HG03469 (cell line): ENCODE measurements around the gene PSORS1C1.
"Not testable (repeated sequence)": the region's sequence is repeated elsewhere in the genome, so short reads cannot be mapped to it uniquely, and the experiment has no call there.

Experiments used
- ATAC-seq: cut with Tn5 transposase; IDR thresholded peaks from one replicate; pipeline ENCODE4 v1.9.1; 2021; ENCODE audit warnings: mild to moderate bottlenecking, moderate library complexity, moderate number of reproducible peaks; ENCODE audit not compliant: unreplicated experiment

PSORS1C1 gene, protein sequence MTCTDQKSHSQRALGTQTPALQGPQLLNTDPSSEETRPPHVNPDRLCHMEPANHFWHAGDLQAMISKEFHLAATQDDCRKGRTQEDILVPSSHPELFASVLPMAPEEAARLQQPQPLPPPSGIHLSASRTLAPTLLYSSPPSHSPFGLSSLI

DNA sequence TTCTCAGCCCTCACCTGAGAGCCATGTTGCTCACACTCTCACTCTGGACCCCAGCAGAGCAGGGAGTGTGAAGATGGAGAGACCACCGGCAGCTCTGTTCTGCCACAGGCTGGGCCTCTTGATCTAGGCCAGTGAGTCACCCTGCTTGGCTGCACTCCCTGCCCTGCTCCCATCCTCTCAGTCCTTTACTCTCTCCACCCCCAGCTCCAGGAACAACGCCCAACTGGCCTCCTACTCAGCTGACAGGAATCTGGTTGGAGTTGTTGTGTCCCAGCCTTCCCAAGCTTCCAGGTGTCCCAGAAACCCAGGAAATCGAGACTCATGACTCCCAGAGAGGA, at the start of gene PSORS1C1:
PSORS1C1 (plus strand) TSS at position 260 of the 338 bp plus-strand sequence. CDS start 14,833 bp downstream, outside the sequence.
- ATAC-seq: no peak

DNA sequence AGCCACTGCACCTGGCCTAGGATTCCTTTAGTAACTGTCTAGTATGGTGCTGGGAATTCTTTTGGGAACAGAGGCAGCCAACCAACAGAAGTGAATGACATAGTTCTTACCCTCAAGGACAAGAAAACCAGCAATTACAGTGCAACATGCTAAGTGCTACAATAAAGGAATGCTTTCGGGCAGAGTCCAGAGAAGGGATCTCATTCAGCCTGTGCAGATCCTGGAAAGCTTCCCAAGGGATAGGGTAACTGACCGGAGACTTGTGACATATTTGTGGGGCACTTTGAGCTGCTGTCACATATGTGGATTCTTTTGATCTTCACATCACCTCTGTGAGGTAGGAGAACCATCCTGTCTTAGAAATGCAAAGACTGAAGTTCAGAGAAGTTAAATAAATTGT, 49.0 kb upstream of the PSORS1C1 start:
- ATAC-seq: no peak

DNA sequence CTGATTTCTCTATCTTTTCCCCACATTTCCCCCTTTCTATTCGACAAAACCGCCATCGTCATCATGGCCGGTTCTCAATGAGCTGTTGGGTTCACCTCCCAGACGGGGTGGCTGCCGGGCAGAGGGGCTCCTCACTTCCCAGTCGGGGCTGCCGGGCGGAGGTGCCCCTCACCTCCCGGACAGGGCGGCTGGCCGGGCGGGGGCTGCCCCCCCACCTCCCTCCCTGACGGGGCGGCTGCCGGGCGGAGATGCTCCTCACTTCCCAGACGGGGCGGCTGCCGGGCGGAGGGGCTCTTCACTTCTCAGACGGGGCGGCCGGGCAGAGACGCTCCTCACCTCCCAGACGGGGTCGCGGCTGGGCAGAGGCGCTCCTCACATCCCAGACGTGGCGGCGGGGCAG, 47.6 kb upstream of the PSORS1C1 start:
- ATAC-seq: not testable (repeated sequence)

DNA sequence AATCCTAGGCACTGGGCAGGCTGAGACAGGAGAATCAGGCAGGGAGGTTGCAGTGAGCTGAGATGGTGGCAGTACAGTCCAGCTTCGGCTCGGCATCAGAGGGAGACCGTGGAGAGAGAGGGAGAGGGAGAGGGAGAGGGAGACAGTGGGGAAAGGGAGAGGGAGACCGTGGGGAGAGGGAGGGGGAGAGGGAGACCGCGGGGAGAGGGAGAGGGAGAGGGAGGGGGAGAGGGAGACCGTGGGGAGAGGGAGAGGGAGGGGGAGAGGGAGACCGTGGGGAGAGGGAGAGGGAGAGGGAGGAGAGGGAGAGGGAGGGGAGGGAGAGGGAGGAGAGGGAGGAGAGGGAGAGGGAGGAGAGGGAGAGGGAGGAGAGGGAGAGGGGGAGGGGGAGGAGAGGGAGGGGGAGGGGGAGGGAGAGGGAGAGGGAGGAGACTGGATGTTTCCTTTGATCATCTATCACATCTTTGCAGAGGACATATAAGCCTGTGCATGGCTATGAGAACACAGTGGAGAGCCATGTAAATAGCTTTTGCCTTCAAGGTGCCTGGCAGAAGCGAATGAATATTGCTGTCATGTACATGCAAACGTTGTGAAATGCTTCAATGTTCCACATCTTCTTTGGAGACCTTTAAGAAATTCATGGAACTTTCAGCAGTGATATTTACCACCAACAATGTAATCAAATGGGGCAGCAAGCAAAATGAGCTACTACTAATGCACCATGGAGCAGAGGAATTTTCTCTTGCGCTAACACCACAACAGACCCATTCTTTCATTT, 46.5 kb upstream of the PSORS1C1 start:
- not testable (repeated sequence) for ATAC-seq

DNA sequence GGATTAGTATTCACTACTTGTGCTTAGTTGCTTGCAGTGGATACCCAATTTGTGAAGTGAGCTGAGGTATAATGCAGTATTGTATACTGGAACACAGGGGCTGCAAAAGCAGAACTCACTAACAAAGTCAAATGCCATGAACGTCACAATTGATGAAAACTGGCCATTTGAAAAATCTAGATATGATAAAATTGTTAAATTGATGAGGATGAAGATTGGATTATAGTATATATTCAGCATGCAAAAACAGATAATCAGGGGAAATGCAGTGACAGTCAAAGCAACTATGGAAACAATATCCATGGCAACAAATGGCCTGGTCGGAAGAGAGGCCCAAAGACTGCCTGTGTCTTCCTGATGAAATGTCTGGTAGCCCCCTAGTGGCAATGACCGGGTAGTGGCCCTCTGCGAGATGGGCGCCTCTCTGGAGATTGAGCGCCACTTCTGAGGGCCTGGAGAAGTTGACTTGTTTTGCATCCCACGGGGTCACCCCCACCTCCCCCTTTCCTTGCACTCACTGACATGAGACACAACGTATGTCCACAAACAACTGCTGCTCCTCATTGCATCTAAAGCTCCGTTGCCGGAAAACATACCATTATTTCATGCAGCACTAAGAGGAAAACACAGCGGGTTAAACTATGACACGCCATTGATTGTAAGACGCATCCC, 45.8 kb upstream of the PSORS1C1 start:
- no peak for ATAC-seq

DNA sequence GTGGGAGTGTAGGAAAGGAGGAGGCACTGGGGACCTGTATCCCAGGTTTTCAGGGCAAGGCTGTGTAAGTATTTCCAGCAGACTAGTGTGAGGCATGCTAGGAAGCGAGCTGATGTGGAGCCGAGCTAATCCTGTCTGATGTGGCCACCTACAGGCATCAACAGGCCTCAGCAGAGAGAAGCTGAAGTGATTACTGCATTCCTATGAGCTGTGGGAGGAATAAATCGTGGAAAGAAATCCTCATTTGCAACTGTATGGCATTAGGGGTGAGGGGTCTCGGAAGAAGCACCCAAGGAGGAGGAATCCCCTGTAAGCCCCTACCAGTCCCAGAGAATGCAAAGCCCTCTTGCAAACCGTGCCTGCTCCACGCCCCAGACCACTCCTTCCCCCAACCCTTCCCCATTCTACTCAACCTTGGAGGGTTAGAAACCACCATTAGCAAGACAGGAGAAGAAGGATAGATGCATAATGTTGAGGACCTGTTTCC, 43.8 kb upstream of the PSORS1C1 start:
- no peak for ATAC-seq

DNA sequence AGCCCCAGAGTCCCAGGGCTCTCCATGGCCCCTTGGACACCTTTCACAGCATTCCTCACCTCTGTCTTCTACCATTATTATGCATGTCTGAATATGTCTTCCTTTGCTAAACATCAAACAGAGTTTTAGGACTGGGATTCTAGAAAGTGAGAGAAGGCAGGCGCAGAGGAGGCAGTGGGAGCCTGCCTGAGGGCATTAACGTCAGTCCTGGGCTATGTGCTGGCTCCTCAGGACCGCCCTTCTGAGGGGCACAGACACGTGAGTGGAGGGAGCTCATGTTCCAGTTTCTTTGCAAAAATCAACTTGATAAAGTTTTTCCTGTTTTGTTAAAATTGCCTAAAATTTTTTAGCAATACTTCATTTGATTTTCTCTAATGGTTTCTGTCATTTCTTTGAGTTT, 40.2 kb upstream of the PSORS1C1 start:
- no peak for ATAC-seq

DNA sequence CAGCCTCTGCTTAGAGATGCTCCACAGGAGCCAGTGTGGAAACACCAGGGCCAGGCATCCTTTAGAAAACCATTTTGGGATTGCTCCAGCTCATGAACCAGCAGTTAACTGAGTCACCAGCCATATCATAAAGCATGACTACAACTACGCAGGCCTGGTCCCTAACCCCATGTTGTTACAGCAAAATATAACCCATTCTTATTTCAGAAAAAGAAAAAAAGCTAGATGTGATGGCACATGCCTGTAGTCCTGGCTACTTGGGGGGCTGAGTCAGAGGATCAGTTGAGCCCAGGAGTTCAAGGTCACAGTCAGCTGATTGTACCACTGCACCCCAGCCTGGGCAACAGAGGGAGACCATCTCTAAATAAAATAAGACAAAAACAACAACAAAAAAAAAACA, 39.1 kb upstream of the PSORS1C1 start:
- no peak for ATAC-seq

DNA sequence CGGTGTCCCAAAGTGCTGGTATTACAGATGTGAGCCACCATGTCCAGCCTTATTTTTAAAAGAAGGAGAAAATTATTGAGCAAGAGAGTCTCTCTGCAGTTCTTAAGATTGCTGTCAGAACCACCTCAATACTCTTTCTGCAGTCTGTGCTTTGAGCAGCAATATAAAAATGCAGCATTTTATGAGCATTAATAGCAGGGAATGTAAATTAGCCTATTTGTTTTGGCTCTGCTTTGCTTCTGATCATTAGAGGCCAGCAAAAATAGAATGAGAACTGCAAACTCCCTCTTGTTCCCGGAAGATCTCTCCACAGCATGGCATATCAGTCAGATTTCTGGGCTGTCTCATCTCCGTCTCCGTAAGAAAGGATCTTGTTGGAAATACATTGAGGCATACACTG, 38.0 kb upstream of the PSORS1C1 start:
- no peak for ATAC-seq

DNA sequence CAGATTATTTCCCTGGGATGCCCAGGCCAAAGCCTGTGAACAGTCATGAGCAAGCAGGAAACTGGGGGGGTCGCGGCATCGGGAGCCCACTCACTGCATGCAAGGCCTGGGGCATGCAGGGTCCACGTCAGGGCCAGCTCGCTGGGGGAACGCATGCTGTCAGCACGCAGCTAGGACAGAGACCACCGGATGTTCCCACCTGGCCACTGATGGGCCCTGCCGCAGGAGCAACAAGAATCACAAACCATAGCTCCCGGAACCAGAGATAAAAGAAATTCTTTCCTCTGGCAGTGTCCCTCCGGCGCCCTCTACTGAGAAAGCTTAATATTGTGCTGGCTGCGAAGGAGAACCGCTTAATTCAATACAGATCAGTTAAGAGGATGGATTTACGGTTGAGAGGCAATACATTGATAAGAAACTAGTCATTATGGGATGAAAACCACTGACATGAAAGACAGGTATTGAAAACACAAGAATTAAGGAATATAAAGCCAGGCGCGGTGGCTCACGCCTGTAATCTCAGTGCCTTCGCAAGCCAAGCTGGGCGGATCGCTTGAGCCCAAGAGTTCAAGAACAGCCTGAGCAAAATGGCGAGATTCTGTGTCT, 34.8 kb upstream of the PSORS1C1 start:
- ATAC-seq: no peak

DNA sequence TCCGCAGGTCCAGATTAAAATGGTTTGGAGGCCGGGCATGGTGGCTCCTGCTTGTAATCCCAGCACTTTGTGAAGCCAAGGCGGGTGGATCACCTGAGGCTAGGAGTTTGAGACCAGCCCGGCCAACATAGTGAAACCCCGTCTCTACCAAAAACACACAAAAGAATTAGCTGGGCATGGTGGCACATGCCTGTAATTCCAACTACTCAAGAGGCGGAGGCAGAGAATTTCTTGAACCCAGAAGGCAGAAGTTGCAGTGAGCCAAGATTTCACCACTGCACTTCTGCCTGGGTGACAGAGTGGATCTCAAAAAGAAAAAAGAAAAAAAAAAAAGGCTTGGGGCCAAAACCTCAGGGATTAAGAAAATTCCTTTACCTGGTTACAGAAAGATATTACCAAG, 32.7 kb upstream of the PSORS1C1 start:
- ATAC-seq: no peak

DNA sequence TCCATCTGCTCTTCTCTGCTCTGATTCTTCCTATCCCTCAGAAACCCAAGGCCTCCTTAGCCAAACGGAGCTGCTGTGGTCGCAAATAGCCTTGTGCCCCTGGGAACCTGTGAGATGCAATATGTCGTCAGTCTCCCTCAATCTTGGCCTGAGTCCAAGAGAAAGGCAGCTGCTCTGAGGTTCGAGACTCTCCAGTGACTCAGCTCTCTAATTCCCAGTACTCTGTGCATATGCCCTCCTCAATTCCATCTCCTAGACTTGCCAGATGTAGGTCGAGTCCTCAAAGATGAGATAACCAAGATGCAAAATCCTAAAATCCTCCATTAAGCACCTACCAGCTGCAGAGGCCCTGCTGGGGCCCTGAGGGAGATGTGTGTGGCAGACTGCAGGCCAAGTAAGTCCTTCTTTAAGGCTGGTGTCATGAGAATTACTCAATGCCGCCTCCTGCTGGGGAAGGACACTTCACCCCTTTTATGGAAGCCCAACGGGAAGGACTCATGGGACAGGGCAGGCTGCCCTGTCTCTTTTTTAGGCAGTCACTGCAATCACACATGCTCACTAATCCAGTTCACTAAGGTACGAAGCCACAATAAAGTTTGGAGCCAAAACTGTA, 30.8 kb upstream of the PSORS1C1 start:
- no peak for ATAC-seq

DNA sequence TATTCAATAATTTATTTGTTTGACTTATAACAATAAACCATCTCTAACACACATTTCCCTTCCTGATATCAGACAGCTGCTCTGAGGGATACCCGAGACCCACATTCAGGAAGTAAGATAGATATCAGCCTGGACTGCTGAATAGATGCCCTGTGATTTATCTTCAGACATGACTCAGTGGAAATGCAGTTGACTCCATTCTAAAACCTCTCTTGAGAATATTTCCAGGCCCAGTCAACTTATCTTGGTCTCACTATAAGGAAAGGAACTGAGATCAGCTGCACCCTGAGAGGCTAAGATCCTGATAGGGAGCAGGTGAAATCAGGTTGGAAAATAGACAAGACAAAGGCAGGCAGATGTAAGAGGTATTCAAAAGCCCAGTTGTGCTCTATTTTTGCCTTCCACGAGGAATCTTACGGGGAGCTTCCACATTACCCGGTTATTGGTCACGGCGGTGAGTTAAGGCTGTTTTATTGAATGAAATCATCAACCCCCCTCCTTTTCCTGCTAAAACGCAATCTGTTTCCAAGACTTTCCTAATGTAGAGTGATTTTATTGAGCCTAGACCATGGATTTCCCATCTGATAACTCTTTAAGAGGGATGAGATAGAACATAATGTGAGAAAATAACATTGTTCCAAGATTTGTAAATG, 27.7 kb upstream of the PSORS1C1 start:
- ATAC-seq: no peak

DNA sequence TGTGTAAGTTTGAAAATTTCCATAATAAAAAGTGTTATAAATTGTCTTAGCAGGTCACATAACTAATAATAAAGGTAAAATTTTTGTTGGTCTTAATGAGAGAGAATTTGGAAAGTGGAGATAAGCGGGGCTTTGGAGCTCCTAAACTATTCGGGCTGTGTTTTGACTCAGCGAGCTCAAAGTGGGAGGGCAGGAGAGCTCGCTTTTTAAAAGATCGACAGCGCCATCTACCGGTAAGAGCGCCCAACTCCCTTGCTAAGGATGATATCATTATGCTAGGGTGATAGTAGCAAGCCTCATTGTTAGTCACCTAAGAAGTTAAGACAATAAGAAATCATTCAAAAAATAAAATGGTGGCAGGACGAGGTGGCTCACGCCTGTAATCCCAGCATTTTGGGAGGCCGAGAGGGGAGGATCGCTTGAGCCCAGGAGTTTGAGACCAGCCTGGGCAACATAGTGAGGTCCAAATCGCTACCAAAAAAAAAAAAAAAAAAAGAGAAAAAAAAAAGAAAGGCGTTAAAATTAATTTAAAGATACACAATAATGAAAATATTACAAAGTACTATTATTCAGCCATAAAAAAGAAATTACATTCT, 27.0 kb upstream of the PSORS1C1 start:
- ATAC-seq: no peak

DNA sequence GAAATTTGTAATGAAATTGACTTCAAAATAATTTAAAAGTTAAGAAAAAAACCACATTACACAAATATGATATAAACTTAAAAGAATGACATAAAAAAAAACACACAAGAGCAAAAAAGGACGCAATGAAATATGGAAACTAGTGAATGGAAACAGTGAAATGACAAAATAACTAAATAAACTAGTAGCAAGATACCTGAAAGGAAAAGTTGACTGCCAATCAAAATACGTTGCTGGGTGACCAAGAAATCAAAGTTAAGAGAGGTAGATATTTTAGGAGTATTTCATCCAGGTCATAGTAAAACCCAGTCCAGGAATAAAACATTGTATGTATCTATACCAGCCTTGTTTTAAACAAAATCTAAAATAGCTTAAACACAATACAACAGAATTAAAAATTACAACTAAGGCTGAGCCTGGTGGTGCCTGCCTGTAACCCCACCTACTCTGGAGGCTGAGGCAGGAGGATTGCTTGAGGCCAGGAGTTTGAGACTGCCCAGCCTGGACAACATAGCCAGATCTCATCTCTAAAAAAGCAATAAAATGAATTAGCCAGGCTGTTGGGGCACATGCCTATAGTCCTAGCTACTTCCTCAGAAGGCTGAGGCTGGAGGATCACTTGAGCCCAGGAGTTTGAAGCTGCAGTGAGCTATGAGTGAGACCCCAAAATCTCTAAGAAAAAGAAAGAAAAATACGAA, 24.2 kb upstream of the PSORS1C1 start:
- ATAC-seq: no peak

DNA sequence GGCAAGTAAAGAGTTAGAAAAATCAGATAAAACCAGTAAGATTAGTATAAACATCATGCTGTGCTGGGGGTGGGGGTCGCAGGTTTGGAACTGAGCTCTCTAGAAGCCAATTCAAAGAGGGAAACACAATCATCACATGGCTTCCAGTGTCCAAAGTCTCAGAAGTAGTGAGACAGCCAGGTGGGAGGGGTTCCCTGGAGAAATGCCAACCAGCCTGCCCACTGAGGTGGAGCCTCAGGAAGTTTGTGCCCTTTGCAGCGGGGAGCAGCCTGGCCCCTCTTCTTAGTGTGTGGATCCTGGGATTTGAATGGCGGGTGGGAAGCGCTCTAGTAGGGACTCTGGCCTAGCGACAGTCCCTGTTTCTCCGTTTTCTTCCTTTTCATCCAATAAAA, 23.6 kb upstream of the PSORS1C1 start:
- ATAC-seq: no peak

DNA sequence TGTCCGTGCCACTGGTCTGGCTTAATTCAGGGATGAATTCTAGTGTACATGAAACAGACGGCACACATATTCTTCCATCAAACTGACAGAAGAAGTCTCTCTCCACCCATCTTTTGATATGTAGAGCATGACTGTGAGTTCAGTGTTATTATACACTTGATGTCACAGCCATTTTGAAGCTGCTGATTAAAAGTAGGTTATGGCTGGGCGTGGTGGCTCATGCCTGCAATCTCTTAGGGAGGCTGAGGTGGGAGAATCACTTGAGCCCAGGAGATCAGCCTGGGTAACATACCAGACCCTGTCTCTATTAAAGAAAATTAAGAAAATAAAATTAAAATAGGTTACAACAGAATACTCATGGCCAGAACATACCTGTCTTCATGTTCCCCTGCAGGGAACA, 22.9 kb upstream of the PSORS1C1 start:
- ATAC-seq: no peak

DNA sequence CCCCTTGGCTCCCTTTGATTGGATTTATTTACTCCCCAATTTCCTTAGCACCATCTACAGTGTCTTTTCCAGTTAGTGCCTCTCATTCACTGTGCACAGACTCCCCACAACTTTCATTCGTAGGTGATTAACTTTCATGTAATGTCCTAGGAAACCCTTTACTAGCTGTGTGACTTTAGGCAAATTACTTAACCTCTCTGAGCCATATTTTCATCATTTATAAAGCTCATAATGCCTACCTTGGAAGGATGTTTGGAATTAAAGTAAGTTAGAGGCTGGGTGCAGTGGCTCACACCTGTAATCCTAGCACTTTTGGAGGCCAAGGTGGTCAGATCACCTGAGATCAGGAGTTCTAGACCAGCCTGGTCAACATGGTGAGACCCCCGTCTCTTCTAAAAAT, 22.4 kb upstream of the PSORS1C1 start:
- no peak for ATAC-seq

DNA sequence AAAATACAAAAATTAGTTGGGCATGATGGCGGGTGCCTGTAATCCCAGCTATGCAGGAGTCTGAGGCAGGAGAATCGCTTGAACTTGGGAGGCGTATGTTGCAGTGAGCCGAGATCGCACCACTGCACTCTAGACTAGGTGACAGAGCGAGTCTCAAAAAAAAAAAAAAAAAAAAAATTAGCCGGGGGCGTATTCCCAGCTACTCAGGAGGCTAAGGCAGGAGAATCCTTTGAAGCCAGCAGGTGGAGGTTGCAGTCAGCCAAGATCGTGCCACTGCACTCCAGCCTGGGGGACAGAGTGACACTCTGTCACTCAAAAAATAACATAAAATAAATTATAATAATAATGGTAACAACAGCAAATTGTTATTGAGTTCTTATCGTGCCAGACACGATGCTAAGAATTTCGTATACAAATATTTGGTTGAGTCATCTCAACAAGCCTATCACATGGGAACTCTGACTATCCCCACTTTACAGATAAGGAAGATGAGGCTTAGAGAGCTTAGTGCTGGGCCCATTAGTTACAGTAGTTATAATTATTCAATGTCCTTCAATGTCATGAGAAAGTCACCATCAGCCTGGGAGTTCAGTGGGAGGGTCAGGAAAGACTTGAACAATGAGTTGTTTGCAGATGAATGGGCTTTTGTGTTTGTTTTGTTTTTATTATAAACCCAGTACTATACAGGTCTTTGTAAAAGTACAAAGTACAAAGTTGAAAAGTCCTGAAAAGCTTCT, 21.7 kb upstream of the PSORS1C1 start:
- no peak for ATAC-seq
